ENCODE measurements around the gene DENND1A.

DNA sequence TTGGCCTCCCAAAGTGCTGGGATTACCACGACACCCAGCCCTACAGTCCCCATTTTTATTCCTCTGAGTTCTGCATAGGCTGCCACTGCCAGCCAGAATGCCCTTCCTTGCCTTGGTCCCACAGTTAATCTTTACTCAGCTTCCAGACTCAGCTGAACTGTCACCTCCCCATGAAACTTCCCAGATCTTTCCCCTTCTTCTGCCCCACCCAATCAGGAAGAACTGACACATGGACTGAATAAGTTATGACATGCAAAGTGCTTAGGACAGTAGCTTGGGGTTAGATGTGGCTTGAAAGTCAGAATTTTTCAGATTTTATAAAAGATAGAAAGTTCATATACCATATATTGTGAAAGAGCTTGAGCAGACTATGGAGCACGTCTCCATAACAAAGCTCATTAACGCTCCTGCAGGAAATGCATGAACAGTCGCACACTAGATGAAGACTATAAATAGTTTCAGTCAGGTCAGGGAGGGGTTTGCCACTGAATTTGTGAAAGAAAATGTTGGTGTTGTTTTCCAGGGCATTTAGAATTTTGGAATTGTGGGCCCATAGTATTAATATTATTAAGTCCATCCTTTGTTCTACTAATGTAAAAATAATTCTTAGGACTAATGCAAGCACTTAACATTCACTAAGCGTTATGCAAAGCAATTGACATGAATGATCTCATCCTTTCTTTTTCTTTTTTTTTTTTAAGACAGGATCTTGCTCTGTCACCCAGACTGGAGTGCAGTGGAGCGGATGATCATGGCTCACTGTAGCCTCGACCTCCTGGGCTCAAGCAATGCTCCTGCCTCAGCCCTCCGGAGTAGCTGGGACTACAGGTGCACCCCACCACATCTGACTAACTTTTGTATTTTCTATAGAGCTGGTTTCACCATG lies 36.1 kb upstream of the DENND1A start:
- TF ChIP-seq, protein P1, sequence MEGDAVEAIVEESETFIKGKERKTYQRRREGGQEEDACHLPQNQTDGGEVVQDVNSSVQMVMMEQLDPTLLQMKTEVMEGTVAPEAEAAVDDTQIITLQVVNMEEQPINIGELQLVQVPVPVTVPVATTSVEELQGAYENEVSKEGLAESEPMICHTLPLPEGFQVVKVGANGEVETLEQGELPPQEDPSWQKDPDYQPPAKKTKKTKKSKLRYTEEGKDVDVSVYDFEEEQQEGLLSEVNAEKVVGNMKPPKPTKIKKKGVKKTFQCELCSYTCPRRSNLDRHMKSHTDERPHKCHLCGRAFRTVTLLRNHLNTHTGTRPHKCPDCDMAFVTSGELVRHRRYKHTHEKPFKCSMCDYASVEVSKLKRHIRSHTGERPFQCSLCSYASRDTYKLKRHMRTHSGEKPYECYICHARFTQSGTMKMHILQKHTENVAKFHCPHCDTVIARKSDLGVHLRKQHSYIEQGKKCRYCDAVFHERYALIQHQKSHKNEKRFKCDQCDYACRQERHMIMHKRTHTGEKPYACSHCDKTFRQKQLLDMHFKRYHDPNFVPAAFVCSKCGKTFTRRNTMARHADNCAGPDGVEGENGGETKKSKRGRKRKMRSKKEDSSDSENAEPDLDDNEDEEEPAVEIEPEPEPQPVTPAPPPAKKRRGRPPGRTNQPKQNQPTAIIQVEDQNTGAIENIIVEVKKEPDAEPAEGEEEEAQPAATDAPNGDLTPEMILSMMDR (conservative IDR thresholded peaks at IDR 0.05; ENCODE audit: low read depth, low read length) = no peak
- TF ChIP-seq EZH2phosphoT487 (IDR thresholded peaks at IDR 0.05; ENCODE audit: borderline replicate concordance, low read length) (no peak), EZH2 (IDR thresholded peaks at IDR 0.05; ENCODE audit: low read length, unreplicated experiment) (no peak)

Data from PC-3 (cell line).